Bronchus fibroblast of lung (primary cell): ENCODE results near the gene CAB39L. TPM values are rescaled to one million over a fixed set of nuclear protein-coding genes. Genes with fewer than 3 reads are reported as not detected.

ENCODE experiments used
- total RNA-seq: library from RNA; depleted of rRNA; stranded (reverse); fragments of >200 nt; gene quantifications from 2 replicates; pipeline ENCODE4 v1.2.3, GENCODE V29; 2015

The CAB39L gene
- total RNA-seq: 6.7 and 7.1 TPM in 2 replicates

DNA sequence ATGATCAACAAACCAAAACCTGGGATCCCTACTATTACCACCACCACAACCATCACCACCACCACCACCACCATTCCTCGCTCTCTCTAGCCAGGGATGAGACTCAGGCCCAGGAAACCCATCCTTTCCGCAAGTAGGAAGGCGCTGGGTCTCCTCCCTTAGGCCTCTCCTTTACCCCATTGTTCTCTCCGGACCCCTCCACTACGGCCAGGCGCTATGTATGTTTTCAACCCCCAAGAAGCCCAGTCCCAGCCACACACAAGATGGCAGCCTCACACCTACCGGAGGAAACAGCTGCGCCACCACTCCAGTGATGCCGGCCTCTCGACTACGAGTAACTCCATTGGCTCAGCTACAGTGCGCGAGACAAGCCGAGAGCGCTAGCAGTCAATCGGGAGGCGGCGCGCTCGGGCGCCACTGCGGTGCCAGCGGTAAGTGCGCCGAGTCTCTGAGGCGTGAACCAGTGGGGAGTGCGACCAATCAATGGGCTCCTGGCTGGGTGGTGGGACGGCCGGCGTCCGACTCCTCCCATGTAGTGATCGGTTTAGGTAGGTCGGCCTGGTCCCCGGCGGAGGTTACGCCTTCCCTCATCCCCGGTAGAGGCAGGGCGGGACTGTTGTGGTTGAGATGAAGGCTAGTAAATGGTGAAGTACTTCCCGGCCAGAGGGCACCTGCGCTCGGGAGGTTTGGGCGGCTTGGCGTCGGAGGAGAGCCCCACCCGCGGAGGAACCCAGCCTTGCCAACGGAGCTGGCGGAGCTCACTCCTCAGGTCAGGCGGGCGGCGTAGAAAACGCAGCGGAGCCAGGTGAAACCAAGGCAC is at the start of gene CAB39L, which contains the start of gene SETDB2:
Gene CAB39L (minus strand): TSS at position 361 of the 820 bp plus-strand sequence. CDS start 61,154 bp downstream, outside the sequence.
Gene SETDB2 (plus strand): TSS at position 571 of the 820 bp plus-strand sequence. CDS start 7,620 bp downstream, outside the sequence.

Other genes with a start within 250 kb of the CAB39L start
- gene MLNR, start 223.7 kb downstream of the CAB39L start, total RNA-seq: 0.17 TPM in 1 of 2 replicates, not detected in the other
- 1.5 and 2.9 TPM in 2 replicates for gene CDADC1, start 196.1 kb downstream of the CAB39L start, total RNA-seq
- gene SETDB2, start 210 bp upstream of the CAB39L start, total RNA-seq: 3.6 and 4.0 TPM in 2 replicates
- 18.4 and 25.9 TPM in 2 replicates for gene PHF11, start 51.9 kb upstream of the CAB39L start, total RNA-seq
- gene RCBTB1, start 141.5 kb upstream of the CAB39L start, total RNA-seq: 13.5 and 14.1 TPM in 2 replicates
- under 0.01 TPM in 1 of 2 replicates, not detected in the other for gene ARL11, start 184.4 kb upstream of the CAB39L start, total RNA-seq
- 102 and 121 TPM in 2 replicates for gene EBPL, start 247.4 kb upstream of the CAB39L start, total RNA-seq